ENCODE measurements around the gene BMP7. TPM values are rescaled to one million over a fixed set of nuclear protein-coding genes. Genes with fewer than 3 reads are reported as not detected.

BMP7 gene
- total RNA-seq, 1 experiment from 2014 or later: 0.13 TPM

DNA sequence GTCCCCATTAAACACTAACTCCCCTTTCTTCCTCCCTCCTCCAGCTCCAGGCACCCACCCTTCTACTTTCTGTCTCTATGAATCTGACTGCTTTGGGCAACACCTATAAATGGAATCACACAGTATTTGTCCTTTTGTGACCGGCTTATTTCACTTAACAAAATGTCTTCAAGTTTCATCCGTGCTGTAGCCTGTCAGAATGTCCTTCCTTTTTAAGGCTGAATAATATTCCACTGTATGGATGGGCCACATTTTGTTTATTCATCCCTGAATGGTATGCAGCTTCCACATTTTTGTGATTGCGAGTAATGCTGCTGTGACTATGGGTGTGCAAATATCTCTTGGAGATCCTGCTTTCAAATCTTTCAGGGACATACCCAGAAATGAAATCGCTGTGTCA lies 28.4 kb downstream of the BMP7 start:
- Histone ChIP-seq H3K4me2 (no peak overlapping the region), H3K4me3 (no peak overlapping the region), H2AFZ (no peak overlapping the region), H3K4me1 (replicated peaks; ENCODE audit: insufficient read depth) (no peaks in the 10 kb centered on the region), H3K27ac (no peak overlapping the region), H3K9me3 (ENCODE audit: insufficient read depth, low read depth) (no peaks in the 10 kb centered on the region; the same call in 1 of the 2 replicates), H4K20me1 (ENCODE audit: insufficient read depth) (no peaks in the 10 kb centered on the region), H3K36me3 (ENCODE audit: low read depth) (no peaks in the 10 kb centered on the region), H3F3A (ENCODE audit: insufficient read depth, low read depth) (no peaks in the 10 kb centered on the region), H3K9me2 (ENCODE audit: insufficient read depth) (no peaks in the 10 kb centered on the region), H3K79me2 (ENCODE audit: low read depth) (no peaks in the 10 kb centered on the region), H3K27me3 (ENCODE audit: insufficient read depth, low read depth) (peaks cover 60% of the 10 kb centered on the region)
- CTCF ChIA-PET: no interaction called here
- POLR2A ChIA-PET (ENCODE audit: unreplicated experiment): no interaction called here
- DNase-seq: no peak
- BruUV-seq (replicated peaks): no TSS peak
- intact Hi-C loops (cut with micrococcal nuclease; ENCODE audit: unreplicated experiment): no loop called here
- TF ChIP-seq CTCF (conservative IDR thresholded peaks at IDR 0.05) (no peak), EZH2 (IDR thresholded peaks at IDR 0.05; ENCODE audit: low read depth) (no peak)

DNA sequence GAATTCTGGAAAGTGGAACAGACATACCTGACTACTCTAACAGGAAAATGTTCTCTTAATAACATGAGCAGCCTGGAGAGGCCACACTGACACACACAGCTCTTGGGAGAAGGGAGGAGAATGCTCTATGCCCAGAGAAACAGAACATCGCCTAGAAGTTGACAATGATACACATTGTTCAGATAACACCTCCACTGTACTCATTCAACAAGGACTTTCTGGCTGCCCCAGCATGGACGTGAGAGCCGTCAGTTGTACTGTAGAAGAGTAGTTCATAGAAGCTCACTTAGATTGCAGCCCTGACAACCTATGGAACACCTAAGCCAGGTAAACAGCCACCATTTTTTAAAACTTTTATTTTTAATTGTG lies 28.9 kb downstream of the BMP7 start:
- Histone ChIP-seq H2AFZ (no peak overlapping the region), H3K36me3 (ENCODE audit: low read depth) (no peaks in the 10 kb centered on the region), H3K9me3 (ENCODE audit: insufficient read depth, low read depth) (no peaks in the 10 kb centered on the region; the same call in 1 of the 2 replicates), H3K4me3 (no peak overlapping the region), H4K20me1 (ENCODE audit: insufficient read depth) (no peaks in the 10 kb centered on the region), H3K4me2 (no peak overlapping the region), H3F3A (ENCODE audit: insufficient read depth, low read depth) (no peaks in the 10 kb centered on the region), H3K79me2 (ENCODE audit: low read depth) (no peaks in the 10 kb centered on the region), H3K4me1 (replicated peaks; ENCODE audit: insufficient read depth) (no peaks in the 10 kb centered on the region), H3K27ac (no peak overlapping the region), H3K9me2 (ENCODE audit: insufficient read depth) (no peaks in the 10 kb centered on the region), H3K27me3 (ENCODE audit: insufficient read depth, low read depth) (peaks cover 65% of the 10 kb centered on the region)
- TF ChIP-seq CTCF (conservative IDR thresholded peaks at IDR 0.05) (no peak), EZH2 (IDR thresholded peaks at IDR 0.05; ENCODE audit: low read depth) (no peak)
- no peak for DNase-seq
- intact Hi-C loops (cut with micrococcal nuclease; ENCODE audit: unreplicated experiment): no loop called here
- POLR2A ChIA-PET (ENCODE audit: unreplicated experiment): no interaction called here
- CTCF ChIA-PET: no interaction called here
- BruUV-seq (replicated peaks): no TSS peak

GRCh38 chr20:57236813-57237584 lies 29.4 kb downstream of the BMP7 start:
- POLR2A ChIA-PET (ENCODE audit: unreplicated experiment): no interaction called here
- Histone ChIP-seq H3K4me3 (no peak overlapping the region), H3K4me2 (no peak overlapping the region), H3K79me2 (ENCODE audit: low read depth) (no peaks in the 10 kb centered on the region), H3K27ac (no peak overlapping the region), H3K9me3 (ENCODE audit: insufficient read depth, low read depth) (no peaks in the 10 kb centered on the region; the same call in 1 of the 2 replicates), H3K27me3 (ENCODE audit: insufficient read depth, low read depth) (peaks cover 68% of the 10 kb centered on the region), H3K9me2 (ENCODE audit: insufficient read depth) (no peaks in the 10 kb centered on the region), H3K4me1 (replicated peaks; ENCODE audit: insufficient read depth) (no peaks in the 10 kb centered on the region), H3K36me3 (ENCODE audit: low read depth) (no peaks in the 10 kb centered on the region), H4K20me1 (ENCODE audit: insufficient read depth) (no peaks in the 10 kb centered on the region), H3F3A (ENCODE audit: insufficient read depth, low read depth) (no peaks in the 10 kb centered on the region), H2AFZ (no peak overlapping the region)
- CTCF ChIA-PET: no interaction called here
- intact Hi-C loops (cut with micrococcal nuclease; ENCODE audit: unreplicated experiment): no loop called here
- no peak for TF ChIP-seq EZH2 (IDR thresholded peaks at IDR 0.05; ENCODE audit: low read depth)
- no peak for TF ChIP-seq CTCF (conservative IDR thresholded peaks at IDR 0.05)
- BruUV-seq (replicated peaks): no TSS peak
- no peak for DNase-seq
